ENCODE results near the gene NUMA1. TPM values are rescaled to one million over a fixed set of nuclear protein-coding genes. Genes with fewer than 3 reads are reported as not detected.

Gene NUMA1
- polyA plus RNA-seq: 257 TPM
- long read RNA-seq, donor 1, transcript NUMA1-223 (14 exons, 2,766 nt): major isoform, 10 of 22 reads
- long read RNA-seq, donor 1, partial matches to known transcripts: 5 of 22 reads
- long read RNA-seq, donor 1, other reads (novel, unspliced or antisense): 0 of 22 reads
- long read RNA-seq, donor 2, transcript NUMA1-223 (14 exons, 2,766 nt): major isoform, 16 of 66 reads
- long read RNA-seq, donor 2, transcript NUMA1-217 (7 exons, 2,276 nt): minor isoform, 6 of 66 reads
- long read RNA-seq, donor 2, transcript NUMA1-230 (2 exons, 592 nt): minor isoform, 5 of 66 reads
- long read RNA-seq, donor 2, partial matches to known transcripts: 34 of 66 reads
- long read RNA-seq, donor 2, other reads (novel, unspliced or antisense): 0 of 66 reads
- long read RNA-seq, donor 3: 0 reads
- long read RNA-seq, donor 4, partial matches to known transcripts: 5 of 8 reads
- long read RNA-seq, donor 4, other reads (novel, unspliced or antisense): 0 of 8 reads
- long read RNA-seq, donor 5, transcript NUMA1-223 (14 exons, 2,766 nt): major isoform, 10 of 15 reads
- long read RNA-seq, donor 5, partial matches to known transcripts: 0 of 15 reads
- long read RNA-seq, donor 5, other reads (novel, unspliced or antisense): 0 of 15 reads
- long read RNA-seq, donor 6, transcript NUMA1-223 (14 exons, 2,766 nt): major isoform, 18 of 68 reads
- long read RNA-seq, donor 6, partial matches to known transcripts: 36 of 68 reads
- long read RNA-seq, donor 6, other reads (novel, unspliced or antisense): 5 of 68 reads
- long read RNA-seq, donor 7, partial matches to known transcripts: 12 of 25 reads
- long read RNA-seq, donor 7, other reads (novel, unspliced or antisense): 6 of 25 reads
- long read RNA-seq, donor 8, transcript NUMA1-230 (2 exons, 592 nt): minor isoform, 7 of 74 reads
- long read RNA-seq, donor 8, transcript NUMA1-223 (14 exons, 2,766 nt): major isoform, 17 of 74 reads
- long read RNA-seq, donor 8, transcript NUMA1-217 (7 exons, 2,276 nt): minor isoform, 6 of 74 reads
- long read RNA-seq, donor 8, partial matches to known transcripts: 41 of 74 reads
- long read RNA-seq, donor 8, other reads (novel, unspliced or antisense): 0 of 74 reads
- long read RNA-seq, donor 9, transcript NUMA1-223 (14 exons, 2,766 nt): major isoform, 13 of 57 reads
- long read RNA-seq, donor 9, partial matches to known transcripts: 33 of 57 reads
- long read RNA-seq, donor 9, other reads (novel, unspliced or antisense): 0 of 57 reads
- long read RNA-seq, donor 10, transcript NUMA1-212 (12 exons, 1,686 nt): minor isoform, 6 of 51 reads
- long read RNA-seq, donor 10, transcript NUMA1-223 (14 exons, 2,766 nt): major isoform, 11 of 51 reads
- long read RNA-seq, donor 10, partial matches to known transcripts: 28 of 51 reads
- long read RNA-seq, donor 10, other reads (novel, unspliced or antisense): 0 of 51 reads
- long read RNA-seq, donor 11, transcript NUMA1-223 (14 exons, 2,766 nt): major isoform, 8 of 24 reads
- long read RNA-seq, donor 11, transcript NUMA1-217 (7 exons, 2,276 nt): minor isoform, 6 of 24 reads
- long read RNA-seq, donor 11, partial matches to known transcripts: 6 of 24 reads
- long read RNA-seq, donor 11, other reads (novel, unspliced or antisense): 0 of 24 reads

GRCh38 chr11:72080326-72081183, at the start of gene NUMA1, which contains the start of gene LRRC51:
Gene NUMA1, minus strand, starts transcription at chr11:72080542. Its CDS starts 44,599 bp downstream, at chr11:72035943.
Gene LRRC51, plus strand, starts transcription at chr11:72080850. Its CDS starts 8,234 bp downstream, at chr11:72089084.
- peak; percentile 100 for DNase-seq
- peak within 1 kb of the TSS; percentile 82 for H3K4me3 ChIP-seq (ENCODE audit: low read length)
- peak within 1 kb of the TSS; percentile 95 for H3K27ac ChIP-seq (ENCODE audit: low read length)
- H3K36me3 ChIP-seq (ENCODE audit: control insufficient read depth, insufficient read depth, low read length): peaks cover 3% of the 10 kb centered on the region
- no peaks in the 10 kb centered on the region for H3K27me3 ChIP-seq (ENCODE audit: control insufficient read depth, insufficient read depth, low read length)
- peaks cover 5% of the 10 kb centered on the region for H3K4me1 ChIP-seq (ENCODE audit: control insufficient read depth, insufficient read depth, low read length)
- WGBS (ENCODE audit: insufficient coverage, low lambda C conversion rate): no CpG with 5 or more reads among the region's 60 CpGs
- no peaks in the 10 kb centered on the region for H3K9me3 ChIP-seq (ENCODE audit: control insufficient read depth, low read depth, low read length)

DNA sequence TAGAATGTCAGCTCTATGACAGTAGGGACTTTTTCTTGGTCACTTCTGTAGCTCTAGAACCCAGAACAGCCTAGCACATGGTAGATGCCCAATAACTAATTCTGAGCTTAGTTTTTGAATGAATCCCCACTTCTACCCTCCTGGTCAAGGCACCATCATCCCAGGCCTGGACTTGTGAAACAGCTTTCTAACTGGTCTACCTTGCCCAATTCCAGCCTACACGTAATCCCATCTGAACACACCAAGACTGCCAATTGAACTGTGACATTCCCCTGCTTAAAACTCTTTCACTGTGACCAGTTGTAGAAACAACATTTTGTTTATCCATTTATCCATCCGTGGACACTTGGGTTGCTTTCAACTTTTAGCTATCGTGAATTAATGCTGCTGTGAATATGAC, 49.0 kb upstream of the NUMA1 start:
- Histone ChIP-seq H3K27me3 (ENCODE audit: control insufficient read depth, insufficient read depth, low read length) (no peaks in the 10 kb centered on the region), H3K4me1 (ENCODE audit: control insufficient read depth, insufficient read depth, low read length) (no peaks in the 10 kb centered on the region), H3K4me3 (ENCODE audit: low read length) (no peak overlapping the region), H3K36me3 (ENCODE audit: control insufficient read depth, insufficient read depth, low read length) (no peaks in the 10 kb centered on the region), H3K9me3 (ENCODE audit: control insufficient read depth, low read depth, low read length) (peaks cover 8% of the 10 kb centered on the region), H3K27ac (ENCODE audit: low read length) (no peak overlapping the region)
- no peak for DNase-seq
- WGBS (ENCODE audit: insufficient coverage, low lambda C conversion rate): 65% methylated on average over 2 of the region's 3 CpGs

DNA sequence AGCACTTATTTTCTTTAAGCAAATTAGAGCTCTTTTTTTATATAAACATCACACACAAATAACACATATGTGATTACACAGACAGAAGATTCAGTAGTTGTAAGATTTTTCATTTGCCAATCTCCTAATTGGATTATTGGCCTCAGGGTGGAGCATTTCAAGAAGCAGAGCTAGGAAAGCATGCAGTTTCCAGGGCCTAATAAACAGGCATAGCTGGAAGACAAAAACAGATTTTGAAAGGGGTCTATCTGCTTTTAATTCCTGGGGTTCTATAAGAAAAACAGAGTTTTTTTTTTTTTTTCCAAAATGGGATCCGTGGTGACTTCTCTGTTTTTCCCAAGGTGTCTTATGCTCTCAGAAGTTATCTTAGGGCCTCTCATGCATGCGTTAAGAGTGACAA, 47.6 kb upstream of the NUMA1 start:
- DNase-seq: no peak
- Histone ChIP-seq H3K27me3 (ENCODE audit: control insufficient read depth, insufficient read depth, low read length) (no peaks in the 10 kb centered on the region), H3K9me3 (ENCODE audit: control insufficient read depth, low read depth, low read length) (peaks cover 10% of the 10 kb centered on the region), H3K4me3 (ENCODE audit: low read length) (no peak overlapping the region), H3K4me1 (ENCODE audit: control insufficient read depth, insufficient read depth, low read length) (no peaks in the 10 kb centered on the region), H3K27ac (ENCODE audit: low read length) (no peak overlapping the region), H3K36me3 (ENCODE audit: control insufficient read depth, insufficient read depth, low read length) (no peaks in the 10 kb centered on the region)
- 54% methylated on average over 2 of the region's 2 CpGs for WGBS (ENCODE audit: insufficient coverage, low lambda C conversion rate)

GRCh38 chr11:72125956-72126355, 45.6 kb upstream of the NUMA1 start:
- Histone ChIP-seq H3K27ac (ENCODE audit: low read length) (no peak overlapping the region), H3K27me3 (ENCODE audit: control insufficient read depth, insufficient read depth, low read length) (no peaks in the 10 kb centered on the region), H3K4me1 (ENCODE audit: control insufficient read depth, insufficient read depth, low read length) (no peaks in the 10 kb centered on the region), H3K9me3 (ENCODE audit: control insufficient read depth, low read depth, low read length) (peaks cover 10% of the 10 kb centered on the region), H3K36me3 (ENCODE audit: control insufficient read depth, insufficient read depth, low read length) (no peaks in the 10 kb centered on the region), H3K4me3 (ENCODE audit: low read length) (no peak overlapping the region)
- DNase-seq: no peak
- WGBS (ENCODE audit: insufficient coverage, low lambda C conversion rate): no CpG with 5 or more reads among the region's 1 CpG

DNA sequence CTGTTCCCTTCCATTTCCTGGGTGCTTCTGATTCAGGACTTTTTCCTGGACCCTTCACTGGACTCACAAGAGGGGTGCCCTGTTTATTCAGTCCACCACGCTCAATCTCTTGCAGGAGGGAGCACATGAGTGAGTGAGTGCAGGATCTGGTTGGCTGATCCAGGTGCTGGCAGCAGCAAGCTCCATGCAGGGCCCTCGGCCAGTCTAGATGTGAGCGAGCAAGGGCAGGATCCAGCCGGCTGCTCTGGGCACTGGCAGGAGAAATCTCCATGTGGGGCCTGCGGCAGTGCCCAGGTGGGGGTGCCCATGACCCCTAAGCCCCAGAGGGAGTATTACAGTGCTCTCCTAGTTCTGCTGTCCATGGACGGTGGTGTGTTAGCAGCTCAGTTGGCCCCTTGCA, 43.7 kb upstream of the NUMA1 start:
- no CpG with 5 or more reads among the region's 6 CpGs for WGBS (ENCODE audit: insufficient coverage, low lambda C conversion rate)
- Histone ChIP-seq H3K27me3 (ENCODE audit: control insufficient read depth, insufficient read depth, low read length) (no peaks in the 10 kb centered on the region), H3K9me3 (ENCODE audit: control insufficient read depth, low read depth, low read length) (peaks cover 10% of the 10 kb centered on the region), H3K4me3 (ENCODE audit: low read length) (no peak overlapping the region), H3K27ac (ENCODE audit: low read length) (no peak overlapping the region), H3K36me3 (ENCODE audit: control insufficient read depth, insufficient read depth, low read length) (no peaks in the 10 kb centered on the region), H3K4me1 (ENCODE audit: control insufficient read depth, insufficient read depth, low read length) (no peaks in the 10 kb centered on the region)
- no peak for DNase-seq

GRCh38 chr11:72123117-72123653, 42.8 kb upstream of the NUMA1 start:
- H3K36me3 ChIP-seq (ENCODE audit: control insufficient read depth, insufficient read depth, low read length): no peaks in the 10 kb centered on the region
- no peak overlapping the region for H3K27ac ChIP-seq (ENCODE audit: low read length)
- H3K9me3 ChIP-seq (ENCODE audit: control insufficient read depth, low read depth, low read length): peaks cover 3% of the 10 kb centered on the region
- peak in 1 of 2 donors; percentile 21 for DNase-seq
- WGBS (ENCODE audit: insufficient coverage, low lambda C conversion rate): no CpG with 5 or more reads among the region's 3 CpGs
- no peaks in the 10 kb centered on the region for H3K4me1 ChIP-seq (ENCODE audit: control insufficient read depth, insufficient read depth, low read length)
- H3K27me3 ChIP-seq (ENCODE audit: control insufficient read depth, insufficient read depth, low read length): no peaks in the 10 kb centered on the region
- H3K4me3 ChIP-seq (ENCODE audit: low read length): no peak overlapping the region

DNA sequence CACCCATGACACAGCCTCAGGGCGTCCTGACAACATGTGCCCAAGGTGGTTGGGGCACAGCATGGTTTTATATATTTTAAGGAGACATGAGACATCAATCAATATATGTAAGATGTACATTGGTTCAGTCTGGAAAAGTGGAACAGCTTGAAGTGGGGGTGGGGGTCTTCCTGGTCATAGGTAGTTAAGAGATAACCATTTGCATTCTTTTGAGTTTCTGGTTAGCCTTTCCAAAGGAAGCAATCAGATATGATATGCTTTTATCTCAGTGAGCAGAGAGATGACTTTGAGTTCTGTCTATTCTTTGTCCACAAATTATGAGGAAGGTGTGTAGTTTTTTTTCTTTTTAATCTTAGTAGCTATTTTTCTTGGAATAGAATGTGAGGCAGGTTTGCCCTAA, 42.3 kb upstream of the NUMA1 start:
- no peaks in the 10 kb centered on the region for H3K27me3 ChIP-seq (ENCODE audit: control insufficient read depth, insufficient read depth, low read length)
- no peak overlapping the region for H3K27ac ChIP-seq (ENCODE audit: low read length)
- H3K36me3 ChIP-seq (ENCODE audit: control insufficient read depth, insufficient read depth, low read length): no peaks in the 10 kb centered on the region
- no peaks in the 10 kb centered on the region for H3K4me1 ChIP-seq (ENCODE audit: control insufficient read depth, insufficient read depth, low read length)
- no peak for DNase-seq
- H3K9me3 ChIP-seq (ENCODE audit: control insufficient read depth, low read depth, low read length): peaks cover 3% of the 10 kb centered on the region
- WGBS (ENCODE audit: insufficient coverage, low lambda C conversion rate): no CpG with 5 or more reads among the region's 1 CpG
- no peak overlapping the region for H3K4me3 ChIP-seq (ENCODE audit: low read length)

DNA sequence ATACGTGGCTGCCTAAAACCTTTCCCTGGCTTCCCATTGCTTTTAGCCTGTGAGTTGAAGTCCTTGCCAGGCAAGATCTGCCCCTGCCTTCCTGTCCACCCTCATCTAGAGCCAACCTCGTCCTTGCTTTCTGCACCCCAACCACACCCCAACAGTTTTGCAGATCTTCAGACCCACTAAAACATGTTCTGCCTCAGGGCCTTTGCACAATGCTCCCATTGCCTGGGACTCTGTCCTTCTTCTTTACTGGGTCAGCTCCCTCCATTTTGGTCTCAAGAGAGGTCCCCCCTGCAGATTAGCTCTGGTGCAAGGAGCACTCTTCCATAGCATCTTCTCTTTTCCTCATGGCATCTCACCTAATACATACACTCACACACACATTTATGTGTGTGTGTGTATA, 40.6 kb upstream of the NUMA1 start:
- Histone ChIP-seq H3K27me3 (ENCODE audit: control insufficient read depth, insufficient read depth, low read length) (no peaks in the 10 kb centered on the region), H3K4me3 (ENCODE audit: low read length) (no peak overlapping the region), H3K9me3 (ENCODE audit: control insufficient read depth, low read depth, low read length) (peaks cover 3% of the 10 kb centered on the region), H3K27ac (ENCODE audit: low read length) (no peak overlapping the region), H3K4me1 (ENCODE audit: control insufficient read depth, insufficient read depth, low read length) (no peaks in the 10 kb centered on the region), H3K36me3 (ENCODE audit: control insufficient read depth, insufficient read depth, low read length) (no peaks in the 10 kb centered on the region)
- WGBS (ENCODE audit: insufficient coverage, low lambda C conversion rate): no CpG with 5 or more reads among the region's 2 CpGs
- DNase-seq: no peak

DNA sequence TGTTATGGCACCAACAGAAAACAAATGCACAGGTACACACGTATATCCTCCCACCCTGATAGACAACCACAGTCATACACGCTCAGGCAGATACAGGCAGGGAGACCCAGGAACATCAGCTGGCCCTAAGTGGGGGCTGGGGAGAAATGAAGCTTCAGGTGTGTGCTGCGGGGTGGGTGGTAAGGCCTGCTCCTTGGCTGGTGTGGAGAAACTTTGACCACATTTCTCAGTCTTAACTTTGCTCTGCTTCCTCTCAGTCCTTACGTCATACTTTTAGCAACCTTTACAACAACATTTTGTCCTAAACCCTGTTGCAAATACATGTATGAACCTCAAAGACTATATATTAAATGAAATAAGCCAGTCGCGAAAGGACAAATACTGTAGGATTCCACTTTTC, 38.9 kb upstream of the NUMA1 start:
- no peak for DNase-seq
- Histone ChIP-seq H3K36me3 (ENCODE audit: control insufficient read depth, insufficient read depth, low read length) (no peaks in the 10 kb centered on the region), H3K4me3 (ENCODE audit: low read length) (no peak overlapping the region), H3K27ac (ENCODE audit: low read length) (no peak overlapping the region), H3K27me3 (ENCODE audit: control insufficient read depth, insufficient read depth, low read length) (no peaks in the 10 kb centered on the region), H3K4me1 (ENCODE audit: control insufficient read depth, insufficient read depth, low read length) (no peaks in the 10 kb centered on the region), H3K9me3 (ENCODE audit: control insufficient read depth, low read depth, low read length) (peaks cover 3% of the 10 kb centered on the region)
- WGBS (ENCODE audit: insufficient coverage, low lambda C conversion rate): 92% methylated on average over 2 of the region's 6 CpGs

All from large intestine (tissue), 12 donors.